Measurements from ENCODE around the gene FRK.
"Not testable (repeated sequence)": the region's sequence is repeated elsewhere in the genome, so short reads cannot be mapped to it uniquely, and the experiment has no call there.

The FRK gene

GRCh38 chr6:115894426-115894992 is 166.2 kb downstream of the FRK start:
- in situ Hi-C loops (cut with MboI; ENCODE audit: low sequenced_read_pairs) = no loop called here

- in situ Hi-C loops (cut with MboI; ENCODE audit: low sequenced_read_pairs) = no loop called here
Measured at GRCh38 chr6:115891750-115892149, 168.9 kb downstream of the FRK start.

- in situ Hi-C loops (cut with MboI; ENCODE audit: low sequenced_read_pairs) = no loop called here
Measured at GRCh38 chr6:115891111-115891669, 169.5 kb downstream of the FRK start.

DNA sequence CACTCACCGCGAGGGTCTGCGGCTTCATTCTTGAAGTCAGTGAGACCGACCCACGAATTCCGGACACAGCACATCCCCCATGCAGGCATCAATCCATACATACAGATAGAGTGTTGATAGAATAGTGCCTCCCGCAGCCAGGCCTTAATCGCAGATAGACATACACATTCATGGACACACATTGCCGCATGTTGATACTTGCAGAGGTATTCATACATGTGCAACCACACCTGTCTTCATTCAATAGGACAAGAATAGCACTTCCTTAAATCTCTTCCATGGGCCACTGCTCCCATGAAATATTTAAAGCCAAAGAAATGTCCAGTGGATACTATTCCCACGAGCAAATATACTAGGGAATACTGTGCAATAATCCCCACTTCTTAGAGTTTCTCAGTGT is 170.5 kb downstream of the FRK start:
- in situ Hi-C loops (cut with MboI; ENCODE audit: low sequenced_read_pairs) = no loop called here

GRCh38 chr6:115888687-115889470 is 171.8 kb downstream of the FRK start:
- in situ Hi-C loops (cut with MboI; ENCODE audit: low sequenced_read_pairs) = not testable (repeated sequence)

- in situ Hi-C loops (cut with MboI; ENCODE audit: low sequenced_read_pairs) = no loop called here
Measured at GRCh38 chr6:115887891-115888290, 172.8 kb downstream of the FRK start.

DNA sequence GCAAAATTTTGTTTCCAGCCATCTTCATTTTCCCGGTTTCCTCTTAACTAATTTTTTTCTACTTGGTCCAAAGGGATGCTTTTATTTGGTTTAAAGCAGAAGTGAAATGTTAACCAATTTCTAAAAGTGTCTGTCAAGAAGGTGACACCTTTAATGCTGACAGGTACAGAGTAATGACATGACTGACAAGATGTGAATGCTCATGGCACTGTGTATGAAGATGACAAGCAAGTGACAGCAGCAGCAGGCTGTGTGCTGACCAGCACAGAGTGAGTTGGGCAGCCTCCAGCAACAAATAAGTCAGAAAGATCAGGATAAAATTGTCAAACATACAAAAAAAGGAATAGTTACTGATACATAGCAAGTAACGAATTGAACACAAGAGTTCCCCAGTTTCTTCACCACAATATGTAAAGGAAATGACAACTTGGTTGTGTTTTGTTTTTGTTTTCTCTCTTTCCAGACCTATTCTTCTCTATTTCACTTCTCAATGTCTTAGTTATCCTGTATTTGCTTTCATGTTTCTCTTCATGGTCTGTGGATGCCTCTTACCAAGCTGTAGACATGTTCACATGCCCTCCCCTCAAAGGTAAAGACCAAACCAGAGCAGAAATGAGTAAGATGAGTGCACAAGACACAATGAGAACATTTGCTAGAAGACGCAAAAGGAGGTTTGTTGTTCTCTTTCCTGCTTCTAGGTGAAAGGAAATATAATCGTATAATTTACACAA is 174.9 kb downstream of the FRK start:
- in situ Hi-C loops (cut with MboI; ENCODE audit: low sequenced_read_pairs) = no loop called here

DNA sequence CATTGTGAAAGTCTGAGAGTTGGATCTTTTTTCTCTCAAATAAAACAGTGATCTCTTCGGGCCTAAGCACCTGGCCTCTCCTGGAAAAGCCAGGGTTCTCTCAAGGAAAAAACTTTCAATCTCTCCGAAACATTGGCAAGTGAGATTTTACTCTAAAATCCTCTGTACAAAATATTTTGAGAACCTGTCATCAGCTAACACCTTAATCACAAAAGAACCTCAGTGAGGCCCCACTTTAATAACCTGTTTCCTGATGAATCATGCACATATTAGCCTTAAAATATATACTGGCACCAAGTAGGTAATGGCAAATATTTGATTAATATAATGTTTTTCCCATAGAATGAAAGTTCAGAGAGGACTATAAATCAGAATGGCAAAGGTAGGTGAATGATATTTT is 177.9 kb downstream of the FRK start:
- in situ Hi-C loops (cut with MboI; ENCODE audit: low sequenced_read_pairs) = no loop called here

DNA sequence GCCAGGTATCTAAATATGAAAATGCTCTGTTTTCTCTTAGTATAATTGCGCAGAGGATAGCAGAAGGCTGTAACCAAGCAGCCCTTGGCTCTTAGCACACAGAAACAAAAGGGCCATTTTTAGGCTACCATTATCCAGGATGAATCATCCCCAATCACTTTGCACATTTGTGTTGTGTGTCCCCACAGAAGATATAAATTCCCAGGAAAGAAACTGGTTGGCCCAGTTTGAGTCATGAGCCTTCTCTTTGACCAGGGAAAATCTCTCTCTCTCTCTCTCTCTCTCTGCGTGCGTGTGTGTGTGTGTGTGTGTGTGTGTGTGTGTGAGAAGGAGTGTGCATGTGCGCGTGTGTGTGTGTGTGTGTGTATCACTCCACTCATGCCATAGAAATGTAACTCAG is 178.5 kb downstream of the FRK start:
- in situ Hi-C loops (cut with MboI; ENCODE audit: low sequenced_read_pairs) = no loop called here
